ENCODE measurements around the gene STRN4.

Gene STRN4

GRCh38 chr19:46704379-46705076, 41.7 kb downstream of the STRN4 start:
- peak; percentile 74 for DNase-seq

- no peak for DNase-seq
Measured at GRCh38 chr19:46700704-46701103, 45.5 kb downstream of the STRN4 start.

DNA sequence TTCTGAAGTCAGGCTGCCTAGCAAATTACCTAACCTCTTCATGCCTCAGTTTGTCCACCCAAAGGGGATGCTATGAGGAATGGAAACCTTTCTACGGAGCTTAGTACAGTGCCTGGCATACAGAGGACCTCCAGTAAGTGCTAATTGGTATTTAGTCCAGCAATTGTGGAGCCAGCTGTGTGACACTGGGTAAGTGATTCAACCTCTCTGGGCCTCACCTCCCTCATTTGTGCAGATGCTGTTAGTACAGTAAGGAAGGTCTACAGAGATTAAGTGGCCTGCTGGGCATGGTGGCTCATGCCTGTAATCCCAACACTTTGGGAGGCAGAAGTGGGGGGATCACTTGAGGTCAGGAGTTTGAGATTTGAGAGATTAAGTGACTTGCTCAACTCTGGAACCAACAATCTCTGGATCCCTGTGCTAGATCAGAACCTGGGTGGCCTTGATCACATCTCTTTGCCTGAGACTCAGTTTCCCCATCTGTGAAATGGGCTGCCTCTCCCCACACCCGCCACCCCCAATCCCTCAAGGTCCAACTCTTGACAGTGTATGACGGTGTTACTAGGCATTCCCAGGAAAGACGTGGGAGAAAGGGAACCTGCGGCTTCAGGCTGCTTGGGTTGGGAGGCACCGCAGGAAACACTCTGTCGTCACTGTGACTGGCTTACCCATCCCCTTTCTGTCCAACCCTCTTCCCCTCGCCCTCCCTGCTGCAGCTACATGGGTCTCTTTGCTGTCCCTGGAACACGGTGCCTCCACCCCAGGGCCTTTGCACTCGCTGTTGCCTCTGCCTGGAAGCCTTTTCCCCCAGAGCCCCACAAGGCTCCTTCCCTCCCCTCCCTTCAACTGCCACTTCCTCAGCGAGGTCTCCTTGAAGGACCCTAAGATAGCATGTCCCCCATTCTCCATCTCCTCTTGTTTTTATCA, 47.6 kb downstream of the STRN4 start:
- DNase-seq = no peak

- peak; percentile 58 for DNase-seq
Measured at GRCh38 chr19:46697204-46697960, 48.9 kb downstream of the STRN4 start.

GRCh38 chr19:46696866-46697203, 49.4 kb downstream of the STRN4 start:
- DNase-seq = no peak

DNA sequence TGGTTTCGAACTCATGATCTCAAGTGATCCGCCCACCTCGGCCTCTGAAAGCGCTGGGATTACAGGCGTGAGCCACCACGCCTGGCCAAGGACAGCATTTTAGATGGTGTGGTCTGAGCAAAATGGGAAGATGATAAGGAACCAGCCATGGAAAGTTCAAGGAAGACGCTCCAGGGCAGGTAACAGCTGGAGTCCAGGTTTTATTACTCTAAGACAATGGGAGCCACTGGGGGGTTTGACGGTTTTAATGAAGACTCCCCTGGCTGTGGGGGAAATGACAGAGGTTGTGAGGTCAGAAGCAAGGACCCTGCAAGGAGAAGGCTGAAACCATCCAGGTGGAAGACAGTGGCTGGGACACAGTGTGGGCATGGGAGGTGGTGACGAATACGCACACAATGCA, 50.2 kb downstream of the STRN4 start:
- no peak for DNase-seq

DNA sequence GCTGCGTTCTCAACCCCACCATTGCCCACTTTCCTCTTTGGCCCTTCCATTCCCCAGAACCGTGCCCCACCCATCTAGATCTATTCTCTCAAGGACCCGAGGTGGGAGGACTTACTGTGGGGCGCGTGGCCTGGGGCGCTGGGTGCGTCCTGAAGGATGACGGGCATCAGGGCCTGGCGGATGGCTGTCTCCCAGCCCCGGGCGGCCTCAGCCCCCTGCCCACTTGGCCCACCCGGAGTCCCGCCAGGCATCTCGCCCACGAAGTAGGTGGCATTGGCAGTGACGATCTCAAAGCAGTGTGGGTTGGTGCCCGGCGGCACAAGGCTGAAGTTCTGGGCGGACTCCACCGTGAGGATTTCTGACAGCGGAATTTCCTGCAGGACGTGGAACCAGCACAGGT, 52.5 kb downstream of the STRN4 start:
- DNase-seq = no peak

- no peak for DNase-seq
Measured at GRCh38 chr19:46692918-46693722, 53.1 kb downstream of the STRN4 start.

- DNase-seq = no peak
Measured at GRCh38 chr19:46691948-46692347, 54.3 kb downstream of the STRN4 start.

DNA sequence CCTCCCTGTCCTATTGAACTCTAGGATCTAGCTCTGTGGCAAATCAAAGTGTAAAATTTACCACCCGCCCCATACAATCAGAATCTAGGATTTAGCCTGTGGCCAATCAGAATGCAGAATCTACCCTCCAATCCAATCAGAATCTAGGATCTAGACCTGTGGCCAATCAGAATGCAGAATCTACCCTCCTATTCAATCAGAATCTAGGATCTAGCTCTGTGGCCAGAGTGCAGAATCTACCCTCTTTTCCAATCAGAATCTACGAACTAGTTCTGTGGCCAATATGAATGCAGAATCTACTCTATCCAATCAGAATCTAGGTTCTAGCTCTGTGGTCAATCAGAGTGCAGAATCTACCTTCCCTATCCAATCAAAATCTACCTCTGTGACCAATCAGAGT, 55.1 kb downstream of the STRN4 start:
- DNase-seq = no peak

GRCh38 chr19:46689358-46689757, 56.9 kb downstream of the STRN4 start:
- no peak for DNase-seq

DNA sequence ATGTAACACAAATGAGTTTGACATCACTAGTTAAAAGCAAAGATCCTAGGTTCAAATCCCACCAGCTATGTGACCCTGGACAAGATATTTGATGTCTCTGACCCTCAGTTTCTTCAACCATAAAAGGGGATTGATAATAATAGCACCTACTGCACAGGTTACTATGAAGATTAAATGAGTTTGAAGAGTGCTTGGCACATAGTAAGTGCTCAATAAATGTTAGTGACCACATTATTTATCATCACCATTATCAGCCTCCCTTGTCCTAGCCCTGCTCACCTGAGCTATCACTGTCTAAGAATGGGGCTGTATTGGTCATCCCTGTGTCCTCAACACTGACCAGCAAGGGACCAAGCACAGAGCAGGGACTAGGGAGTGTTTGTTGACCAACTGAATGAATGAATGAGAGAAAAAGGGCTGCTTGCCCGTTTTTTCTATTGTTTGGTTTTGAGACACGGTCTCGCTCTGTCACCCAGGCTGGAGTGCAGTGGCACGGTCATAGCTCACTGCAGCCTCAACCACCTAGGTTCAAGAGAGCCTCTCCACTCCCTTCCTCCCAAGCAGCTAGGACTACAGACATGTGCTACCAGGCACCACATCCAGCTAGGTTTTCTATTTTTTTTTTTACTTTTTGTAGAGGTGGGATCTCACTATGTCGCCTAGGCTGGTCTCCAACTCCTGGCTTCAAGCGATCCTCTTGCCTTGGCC, 58.7 kb downstream of the STRN4 start:
- DNase-seq = no peak

- DNase-seq = no peak
Measured at GRCh38 chr19:46685189-46685588, 61.1 kb downstream of the STRN4 start.

GRCh38 chr19:46678110-46678732, 68.0 kb downstream of the STRN4 start:
- peak; percentile 64 for DNase-seq

- no peak for DNase-seq
Measured at GRCh38 chr19:46674416-46675178, 71.7 kb downstream of the STRN4 start.

DNA sequence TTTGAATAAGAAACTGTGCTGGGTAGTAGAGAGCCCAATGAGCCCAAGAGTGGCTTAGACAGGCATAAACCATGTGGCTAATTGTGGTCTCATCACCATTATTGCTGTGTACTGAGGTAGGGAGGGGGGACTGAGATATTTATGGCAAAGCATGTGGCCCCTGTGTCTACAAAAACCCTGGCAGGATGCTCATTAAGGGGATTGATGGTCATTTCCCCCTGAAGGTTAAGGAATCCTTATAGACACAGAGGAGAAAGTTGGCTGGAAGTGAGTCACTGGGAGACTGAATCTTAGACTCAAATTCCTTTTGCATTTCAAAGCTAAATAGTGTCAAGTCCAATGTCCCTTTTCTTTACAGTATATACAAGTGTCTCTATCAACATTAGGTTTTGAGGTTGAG, 75.4 kb downstream of the STRN4 start:
- no peak for DNase-seq
